PC-9 (cell line): ENCODE results near the gene KLHL17.

Experiments used
- EZH2 ChIP-seq: fragments of 200-600 bp; sonication (generic); IDR thresholded peaks from 2 replicates; pipeline ENCODE4 v1.8.0; 2017; ENCODE audit warnings: antibody characterized with exemption, low read depth
- TF ChIP-seq, protein P1 (sequence below): fragments of 200-600 bp; sonication (generic); conservative IDR thresholded peaks from 2 replicates; pipeline ENCODE4 v1.6.1; 2017; ENCODE audit warnings: mixed run types, antibody characterized with exemption, mild to moderate bottlenecking, moderate library complexity

- TF ChIP-seq, protein P1, sequence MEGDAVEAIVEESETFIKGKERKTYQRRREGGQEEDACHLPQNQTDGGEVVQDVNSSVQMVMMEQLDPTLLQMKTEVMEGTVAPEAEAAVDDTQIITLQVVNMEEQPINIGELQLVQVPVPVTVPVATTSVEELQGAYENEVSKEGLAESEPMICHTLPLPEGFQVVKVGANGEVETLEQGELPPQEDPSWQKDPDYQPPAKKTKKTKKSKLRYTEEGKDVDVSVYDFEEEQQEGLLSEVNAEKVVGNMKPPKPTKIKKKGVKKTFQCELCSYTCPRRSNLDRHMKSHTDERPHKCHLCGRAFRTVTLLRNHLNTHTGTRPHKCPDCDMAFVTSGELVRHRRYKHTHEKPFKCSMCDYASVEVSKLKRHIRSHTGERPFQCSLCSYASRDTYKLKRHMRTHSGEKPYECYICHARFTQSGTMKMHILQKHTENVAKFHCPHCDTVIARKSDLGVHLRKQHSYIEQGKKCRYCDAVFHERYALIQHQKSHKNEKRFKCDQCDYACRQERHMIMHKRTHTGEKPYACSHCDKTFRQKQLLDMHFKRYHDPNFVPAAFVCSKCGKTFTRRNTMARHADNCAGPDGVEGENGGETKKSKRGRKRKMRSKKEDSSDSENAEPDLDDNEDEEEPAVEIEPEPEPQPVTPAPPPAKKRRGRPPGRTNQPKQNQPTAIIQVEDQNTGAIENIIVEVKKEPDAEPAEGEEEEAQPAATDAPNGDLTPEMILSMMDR: no peak
- no peak for TF ChIP-seq EZH2
These were observed 24.1 kb downstream of the KLHL17 start for GRCh38 chr1:984476-984814.
